NCI-H1417 treated with DMSO at 0.1 percent for 48 hours (cell line): ENCODE measurements around the gene GUCY2D.

Source experiments
- DNase-seq: peaks from one replicate; lab custom pipeline; 2025; lab: John Stamatoyannopoulos, UW

The GUCY2D gene

DNA sequence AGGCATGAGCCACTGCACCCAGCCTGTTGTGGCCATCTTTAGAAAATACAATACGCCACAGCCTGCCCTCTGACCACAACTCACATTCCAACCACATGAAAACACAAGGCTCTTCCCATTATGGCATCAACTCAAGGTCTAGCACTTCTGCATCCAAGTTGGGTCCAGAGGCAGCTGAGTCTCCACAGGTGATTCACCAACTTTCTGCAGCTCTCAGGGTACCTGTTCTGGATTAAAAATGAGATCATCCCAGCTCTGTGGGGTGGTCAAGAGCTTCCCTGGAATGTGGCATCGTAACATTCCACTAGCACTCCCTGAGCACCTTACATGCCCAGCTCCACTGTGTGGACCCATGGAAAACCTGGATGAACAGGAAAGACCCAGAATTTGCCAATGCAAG, 9.9 kb upstream of the GUCY2D start:
- DNase-seq: no peak

GRCh38 chr17:7992924-7993323, 9.5 kb upstream of the GUCY2D start:
- no peak for DNase-seq

DNA sequence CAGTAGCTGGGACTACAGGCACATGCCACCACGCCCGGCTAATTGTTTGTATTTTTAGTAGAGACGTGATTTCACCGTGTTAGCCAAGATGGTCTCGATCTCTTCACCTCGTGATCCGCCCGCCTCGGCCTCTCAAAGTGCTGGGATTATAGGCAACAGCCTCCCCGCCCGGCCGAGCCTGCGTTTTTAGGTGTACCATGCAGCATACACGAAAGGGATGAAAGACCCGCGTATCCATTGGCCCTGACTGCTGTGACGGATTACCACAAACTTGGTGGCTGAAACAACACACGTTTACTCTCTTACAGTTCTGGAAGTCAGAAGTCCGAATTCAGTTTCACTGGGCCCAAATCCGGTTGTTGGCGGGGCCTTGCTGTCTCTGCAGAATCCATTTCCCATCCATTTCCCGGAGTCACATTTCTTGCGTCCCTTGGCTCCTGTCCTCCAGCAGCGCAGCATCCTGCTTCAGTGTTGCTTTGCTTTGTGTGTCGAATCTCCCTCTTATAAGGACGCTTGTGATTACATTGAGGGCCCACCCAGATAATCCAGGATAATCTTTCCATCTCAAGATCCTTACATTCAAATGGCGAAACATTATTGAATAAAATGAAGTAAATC, 8.3 kb upstream of the GUCY2D start:
- no peak for DNase-seq

- no peak for DNase-seq
These were observed 6.7 kb upstream of the GUCY2D start for GRCh38 chr17:7995724-7996123.

DNA sequence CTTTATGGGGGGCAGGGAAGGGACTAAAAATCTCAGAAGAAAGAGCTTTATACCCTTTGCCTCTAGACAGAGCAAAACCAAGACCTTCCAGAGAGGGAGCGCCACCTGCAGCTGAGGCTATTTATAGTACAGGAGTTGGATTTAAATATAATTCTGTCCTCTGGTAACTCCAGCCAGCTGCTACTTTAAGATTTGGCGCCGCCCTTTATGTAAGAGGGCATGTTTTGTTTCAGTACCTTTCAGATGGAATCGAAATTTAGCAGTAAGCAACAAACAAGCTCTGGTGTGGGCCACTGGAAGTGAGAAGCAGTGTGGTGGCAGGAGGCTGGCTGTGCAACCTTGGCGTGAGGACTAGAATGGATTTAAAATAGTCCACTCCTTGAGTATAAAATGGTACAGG, 5.2 kb upstream of the GUCY2D start:
- DNase-seq: no peak

- DNase-seq: no peak
These were observed 542 bp downstream of the GUCY2D start for GRCh38 chr17:8002721-8003593.

- no peak for DNase-seq
These were observed 1.3 kb downstream of the GUCY2D start for GRCh38 chr17:8003594-8004181.

GRCh38 chr17:8004899-8005298, 2.5 kb downstream of the GUCY2D start:
- no peak for DNase-seq

DNA sequence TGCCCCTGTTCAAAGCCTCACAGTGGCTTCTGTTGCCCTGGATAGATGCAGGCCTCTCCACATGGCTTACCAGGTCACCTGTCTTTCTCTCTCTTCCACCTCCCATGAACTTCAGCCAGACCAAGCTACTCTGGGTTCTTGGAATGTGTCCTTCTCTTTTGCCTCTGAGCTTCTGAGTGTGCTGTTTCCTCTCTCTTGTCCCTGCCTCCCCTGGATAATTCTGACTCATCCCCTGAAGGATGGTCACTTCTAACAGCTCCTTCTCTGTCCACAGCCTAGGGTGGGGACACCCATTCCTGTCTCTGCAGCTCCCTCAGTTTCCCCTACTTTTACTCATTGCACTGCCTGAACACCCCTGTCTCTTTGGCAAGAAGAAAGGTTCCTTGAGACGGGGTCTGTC, 2.9 kb downstream of the GUCY2D start:
- DNase-seq: no peak

DNA sequence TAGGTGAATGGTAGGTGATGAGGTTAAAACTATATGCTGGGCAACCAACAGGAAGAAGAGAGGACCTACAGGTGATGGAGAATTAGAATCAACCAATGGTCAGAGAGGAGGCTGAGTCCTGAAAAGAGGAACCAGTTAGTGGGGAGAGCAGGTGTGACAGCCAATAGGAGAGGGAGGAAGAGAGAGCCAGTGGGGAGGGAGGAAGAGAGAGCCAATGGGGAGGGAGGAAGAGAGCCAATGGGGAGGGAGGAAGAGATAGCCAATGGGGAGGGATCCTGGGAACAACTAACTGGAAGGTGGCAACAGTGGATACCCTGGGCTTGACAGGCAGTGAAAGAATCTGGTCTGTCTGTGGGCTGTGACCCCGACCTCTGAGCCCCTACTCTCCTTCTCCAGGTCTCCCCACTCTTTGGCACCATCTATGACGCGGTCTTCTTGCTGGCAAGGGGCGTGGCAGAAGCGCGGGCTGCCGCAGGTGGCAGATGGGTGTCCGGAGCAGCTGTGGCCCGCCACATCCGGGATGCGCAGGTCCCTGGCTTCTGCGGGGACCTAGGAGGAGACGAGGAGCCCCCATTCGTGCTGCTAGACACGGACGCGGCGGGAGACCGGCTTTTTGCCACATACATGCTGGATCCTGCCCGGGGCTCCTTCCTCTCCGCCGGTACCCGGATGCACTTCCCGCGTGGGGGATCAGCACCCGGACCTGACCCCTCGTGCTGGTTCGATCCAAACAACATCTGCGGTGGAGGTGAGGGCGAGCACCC, 3.7 kb downstream of the GUCY2D start:
- DNase-seq: no peak

GRCh38 chr17:8006836-8007680, 4.6 kb downstream of the GUCY2D start:
- no peak for DNase-seq

GRCh38 chr17:8007836-8008235, 5.4 kb downstream of the GUCY2D start:
- no peak for DNase-seq

DNA sequence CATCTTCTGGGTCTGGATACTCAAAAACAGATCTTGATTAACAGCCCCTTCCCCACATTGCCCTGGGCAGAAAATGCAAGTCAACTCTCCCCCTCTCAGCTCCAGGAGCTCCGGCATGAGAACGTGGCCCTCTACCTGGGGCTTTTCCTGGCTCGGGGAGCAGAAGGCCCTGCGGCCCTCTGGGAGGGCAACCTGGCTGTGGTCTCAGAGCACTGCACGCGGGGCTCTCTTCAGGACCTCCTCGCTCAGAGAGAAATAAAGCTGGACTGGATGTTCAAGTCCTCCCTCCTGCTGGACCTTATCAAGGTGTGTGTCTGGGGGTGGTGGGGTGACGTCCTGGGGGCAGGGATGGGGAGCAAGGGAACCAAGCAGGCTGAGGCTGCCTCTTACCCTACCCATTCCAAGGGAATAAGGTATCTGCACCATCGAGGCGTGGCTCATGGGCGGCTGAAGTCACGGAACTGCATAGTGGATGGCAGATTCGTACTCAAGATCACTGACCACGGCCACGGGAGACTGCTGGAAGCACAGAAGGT, 9.7 kb downstream of the GUCY2D start:
- DNase-seq: no peak

DNA sequence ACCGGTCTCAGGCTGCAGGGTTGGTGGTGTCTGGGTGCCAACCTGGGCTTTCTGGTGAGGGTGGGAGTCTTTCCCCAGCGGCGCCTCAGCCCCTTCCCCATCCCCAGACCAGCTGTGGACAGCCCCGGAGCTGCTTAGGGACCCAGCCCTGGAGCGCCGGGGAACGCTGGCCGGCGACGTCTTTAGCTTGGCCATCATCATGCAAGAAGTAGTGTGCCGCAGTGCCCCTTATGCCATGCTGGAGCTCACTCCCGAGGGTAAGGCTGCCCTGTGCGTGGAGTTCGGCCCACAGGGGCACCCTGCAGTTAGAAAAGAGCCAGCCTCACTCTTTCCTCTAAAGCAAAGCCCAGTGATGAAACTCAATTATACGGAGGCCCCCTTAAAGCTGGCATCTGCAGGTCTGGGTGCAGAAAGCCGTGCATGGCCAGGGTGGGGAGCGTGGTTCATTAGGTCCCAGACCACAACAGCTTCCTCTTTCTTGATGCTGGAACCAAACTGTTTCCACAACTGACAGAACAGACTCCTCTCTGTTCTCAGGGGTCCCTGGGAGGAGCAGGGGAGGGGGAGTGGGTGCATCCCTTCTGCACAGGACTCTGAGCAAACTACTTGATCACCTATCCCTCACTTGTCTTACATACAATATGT, 10.7 kb downstream of the GUCY2D start:
- no peak for DNase-seq

DNA sequence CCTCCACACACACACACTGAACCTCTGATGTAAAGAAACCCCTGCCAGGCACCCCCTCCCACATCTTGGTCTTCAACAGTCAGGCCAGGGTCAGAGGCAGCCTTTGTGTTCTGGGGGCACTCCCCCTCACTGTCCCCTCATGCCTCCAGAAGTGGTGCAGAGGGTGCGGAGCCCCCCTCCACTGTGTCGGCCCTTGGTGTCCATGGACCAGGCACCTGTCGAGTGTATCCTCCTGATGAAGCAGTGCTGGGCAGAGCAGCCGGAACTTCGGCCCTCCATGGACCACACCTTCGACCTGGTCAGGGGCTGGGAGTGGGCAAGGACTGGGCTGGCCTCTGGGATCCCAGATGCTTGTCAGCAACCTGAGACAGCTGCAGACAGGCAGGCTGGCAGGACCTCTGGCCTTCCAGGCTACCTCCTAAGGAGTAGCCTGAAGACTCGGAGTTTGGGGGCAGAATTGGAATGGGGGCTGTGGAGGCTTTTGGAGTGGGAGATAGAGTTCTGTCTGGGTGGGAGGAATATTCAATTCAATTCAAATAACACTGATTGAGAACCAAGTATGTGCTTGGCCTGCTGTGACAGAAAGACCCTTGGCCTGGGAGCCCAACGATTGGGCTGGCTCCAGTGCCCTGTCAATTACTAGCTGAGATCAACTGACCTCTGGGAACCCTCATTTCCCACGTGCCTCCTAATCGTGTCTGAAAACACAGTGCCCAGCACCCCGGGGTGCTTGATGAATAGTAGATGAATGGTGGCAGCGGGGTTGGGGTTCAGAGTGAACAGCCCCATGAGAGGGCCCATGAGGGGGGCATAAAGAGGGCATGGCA, 11.5 kb downstream of the GUCY2D start:
- no peak for DNase-seq

DNA sequence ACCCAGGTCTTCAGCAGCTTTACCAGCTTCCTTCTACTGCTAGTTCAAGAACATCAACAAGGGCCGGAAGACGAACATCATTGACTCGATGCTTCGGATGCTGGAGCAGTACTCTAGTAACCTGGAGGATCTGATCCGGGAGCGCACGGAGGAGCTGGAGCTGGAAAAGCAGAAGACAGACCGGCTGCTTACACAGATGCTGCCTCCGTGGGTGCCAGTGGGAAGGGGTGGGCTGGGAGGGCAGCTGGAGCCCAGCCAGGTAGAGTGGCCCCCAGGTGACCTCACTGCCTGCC, 12.1 kb downstream of the GUCY2D start:
- no peak for DNase-seq

GRCh38 chr17:8015236-8015956, 13.0 kb downstream of the GUCY2D start:
- no peak for DNase-seq

DNA sequence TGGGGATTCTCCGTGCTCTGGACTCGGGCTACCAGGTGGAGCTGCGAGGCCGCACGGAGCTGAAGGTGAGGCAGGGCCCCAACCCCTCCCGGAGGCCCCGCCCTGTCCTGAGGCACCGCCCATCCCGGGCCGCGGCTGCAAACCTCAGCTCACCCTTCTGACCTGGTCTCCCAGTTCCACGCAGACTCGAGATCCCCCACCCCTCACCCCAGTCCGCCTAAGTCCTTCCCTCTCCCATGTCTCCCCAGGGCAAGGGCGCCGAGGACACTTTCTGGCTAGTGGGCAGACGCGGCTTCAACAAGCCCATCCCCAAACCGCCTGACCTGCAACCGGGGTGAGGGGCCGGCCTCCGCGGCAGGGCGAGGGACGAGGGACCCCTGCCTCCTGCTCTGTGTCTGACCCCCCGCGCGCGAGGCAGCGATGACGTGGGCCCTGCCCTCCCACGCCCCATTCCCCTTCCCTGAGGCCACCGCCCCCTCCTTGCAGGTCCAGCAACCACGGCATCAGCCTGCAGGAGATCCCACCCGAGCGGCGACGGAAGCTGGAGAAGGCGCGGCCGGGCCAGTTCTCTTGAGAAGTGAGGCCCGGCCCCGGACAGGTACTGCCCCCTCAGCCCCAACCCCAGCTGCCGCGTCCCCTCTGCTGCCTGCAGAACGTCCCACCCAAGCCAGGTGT, 13.7 kb downstream of the GUCY2D start:
- DNase-seq: no peak
